ENCODE results near the gene NLRC5.
A peak's percentile ranks its signal among the peaks of the same experiment; 100 is the strongest.

The NLRC5 gene

DNA sequence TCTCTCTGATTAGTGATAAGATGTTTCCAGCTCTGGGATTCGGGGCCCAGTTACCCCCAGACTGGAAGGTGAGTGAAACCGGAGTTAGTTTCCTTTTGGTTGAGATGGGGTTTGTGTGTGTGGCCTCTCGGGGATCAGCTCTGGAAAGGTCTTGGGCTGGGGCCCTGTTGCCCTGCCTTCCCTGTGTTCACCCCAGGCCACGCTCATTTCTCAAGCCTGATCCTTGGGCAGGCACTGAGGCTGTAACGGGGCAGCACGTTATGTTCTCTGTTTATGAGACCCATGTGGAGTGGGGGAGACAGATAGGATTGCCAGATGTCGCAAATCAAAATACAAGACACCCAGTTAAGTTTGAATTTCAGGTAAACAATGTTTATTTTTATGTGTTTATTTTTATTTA lies 138.5 kb downstream of the NLRC5 start:
- ChIA-PET CTCF (interaction anchor here (0.6 to 1.4 kb wide), 3 partner anchors 23 to 261 kb away, joined by 3 to 4 read pairs (median 4); no protein-coding TSS in a partner anchor), POLR2A (ENCODE audit: low non-redundant PET) (no interaction called here)
- TF ChIP-seq, protein P1, sequence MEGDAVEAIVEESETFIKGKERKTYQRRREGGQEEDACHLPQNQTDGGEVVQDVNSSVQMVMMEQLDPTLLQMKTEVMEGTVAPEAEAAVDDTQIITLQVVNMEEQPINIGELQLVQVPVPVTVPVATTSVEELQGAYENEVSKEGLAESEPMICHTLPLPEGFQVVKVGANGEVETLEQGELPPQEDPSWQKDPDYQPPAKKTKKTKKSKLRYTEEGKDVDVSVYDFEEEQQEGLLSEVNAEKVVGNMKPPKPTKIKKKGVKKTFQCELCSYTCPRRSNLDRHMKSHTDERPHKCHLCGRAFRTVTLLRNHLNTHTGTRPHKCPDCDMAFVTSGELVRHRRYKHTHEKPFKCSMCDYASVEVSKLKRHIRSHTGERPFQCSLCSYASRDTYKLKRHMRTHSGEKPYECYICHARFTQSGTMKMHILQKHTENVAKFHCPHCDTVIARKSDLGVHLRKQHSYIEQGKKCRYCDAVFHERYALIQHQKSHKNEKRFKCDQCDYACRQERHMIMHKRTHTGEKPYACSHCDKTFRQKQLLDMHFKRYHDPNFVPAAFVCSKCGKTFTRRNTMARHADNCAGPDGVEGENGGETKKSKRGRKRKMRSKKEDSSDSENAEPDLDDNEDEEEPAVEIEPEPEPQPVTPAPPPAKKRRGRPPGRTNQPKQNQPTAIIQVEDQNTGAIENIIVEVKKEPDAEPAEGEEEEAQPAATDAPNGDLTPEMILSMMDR (conservative IDR thresholded peaks at IDR 0.05; ENCODE audit: low read depth), result no peak
- DNase-seq (ENCODE audit: low spot score), result no peak
- H3K27ac ChIP-seq, result no peak overlapping the region

- no peak for DNase-seq (ENCODE audit: low spot score)
- ChIA-PET POLR2A (ENCODE audit: low non-redundant PET) (no interaction called here), CTCF (no interaction called here)
- H3K27ac ChIP-seq, result no peak overlapping the region
- TF ChIP-seq, protein P1 (conservative IDR thresholded peaks at IDR 0.05; ENCODE audit: low read depth), result no peak
These were observed 139.5 kb downstream of the NLRC5 start for GRCh38 chr16:57128771-57129389.

- POLR2A ChIA-PET (ENCODE audit: low non-redundant PET), result no interaction called here
- CTCF ChIA-PET, result interaction anchor here (0.6 kb wide), 1 partner anchor 646 kb away, joined by 3 read pairs; no protein-coding TSS in a partner anchor
- TF ChIP-seq, protein P1 (conservative IDR thresholded peaks at IDR 0.05; ENCODE audit: low read depth), result no peak
- no peak overlapping the region for H3K27ac ChIP-seq
- DNase-seq (ENCODE audit: low spot score), result no peak
These were observed 141.6 kb downstream of the NLRC5 start for GRCh38 chr16:57130950-57131321.

DNA sequence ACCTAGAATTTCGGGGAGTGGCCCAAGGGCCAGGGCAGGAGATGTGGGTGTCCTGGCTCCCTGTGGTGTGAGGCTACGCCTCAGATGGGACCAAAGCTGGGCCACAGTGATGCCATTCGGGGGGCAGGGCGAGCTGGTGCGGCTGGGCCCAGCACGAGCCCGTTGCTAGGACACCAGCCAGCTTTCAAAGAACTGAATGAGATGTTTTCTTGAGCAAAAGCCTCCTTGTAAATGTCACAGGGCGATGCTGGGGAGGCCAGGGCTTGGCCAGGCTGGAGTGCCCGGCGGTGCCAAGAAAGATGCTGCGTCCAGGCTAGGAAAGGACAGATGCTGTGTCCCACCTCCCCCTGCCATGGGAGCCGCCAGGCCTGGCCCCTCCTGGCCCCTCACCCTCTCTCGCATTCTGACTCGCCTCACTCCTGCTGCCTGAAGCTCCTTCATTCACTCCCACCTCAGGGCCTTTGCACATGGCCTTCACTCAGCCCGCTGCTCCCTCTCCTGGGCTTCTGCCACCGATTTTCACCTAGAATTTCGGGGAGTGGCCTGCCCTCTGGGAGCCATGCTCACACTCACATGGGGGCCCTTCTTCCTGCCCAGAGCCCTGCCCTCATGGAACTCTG lies 142.1 kb downstream of the NLRC5 start:
- DNase-seq (ENCODE audit: low spot score), result no peak
- CTCF ChIA-PET, result interaction anchor here (1.0 kb wide), 1 partner anchor 38 kb away, joined by 4 read pairs; no protein-coding TSS in a partner anchor
- TF ChIP-seq, protein P1 (conservative IDR thresholded peaks at IDR 0.05; ENCODE audit: low read depth), result no peak
- H3K27ac ChIP-seq, result peak overlapping the region; percentile 15; the same call in 1 of the 2 replicates
- POLR2A ChIA-PET (ENCODE audit: low non-redundant PET), result no interaction called here

DNA sequence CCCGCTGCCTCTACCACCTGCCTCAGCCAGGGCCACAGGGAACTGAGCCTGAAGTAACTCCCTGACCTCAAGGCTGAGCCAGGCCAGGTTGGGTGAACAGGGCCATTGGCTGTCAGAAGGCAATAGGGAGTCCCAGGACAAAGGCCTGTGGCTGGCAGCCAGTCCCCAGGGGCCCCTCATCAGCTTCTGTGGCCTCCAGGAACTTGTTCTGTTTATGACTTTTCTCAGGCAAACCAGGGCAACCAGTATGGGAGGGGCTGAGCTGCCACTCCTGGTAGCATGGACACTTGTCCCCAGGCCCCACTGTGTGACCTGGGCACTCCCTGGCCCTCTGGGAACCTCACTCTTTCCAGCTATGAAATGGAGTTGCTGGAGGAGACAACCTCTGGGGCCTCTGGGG lies 143.1 kb downstream of the NLRC5 start:
- no peak for DNase-seq (ENCODE audit: low spot score)
- ChIA-PET CTCF (interaction anchor here (1.0 kb wide), 1 partner anchor 39 kb away, joined by 4 read pairs; no protein-coding TSS in a partner anchor), POLR2A (ENCODE audit: low non-redundant PET) (no interaction called here)
- peak overlapping the region; percentile 15; the same call in 1 of the 2 replicates for H3K27ac ChIP-seq
- TF ChIP-seq, protein P1 (conservative IDR thresholded peaks at IDR 0.05; ENCODE audit: low read depth), result no peak

GRCh38 chr16:57133031-57133430 lies 143.7 kb downstream of the NLRC5 start:
- no peak for DNase-seq (ENCODE audit: low spot score)
- CTCF ChIA-PET, result no interaction called here
- no peak overlapping the region for H3K27ac ChIP-seq
- TF ChIP-seq, protein P1 (conservative IDR thresholded peaks at IDR 0.05; ENCODE audit: low read depth), result no peak
- POLR2A ChIA-PET (ENCODE audit: low non-redundant PET), result no interaction called here
